Measurements from ENCODE around the gene LIX1L.

DNA sequence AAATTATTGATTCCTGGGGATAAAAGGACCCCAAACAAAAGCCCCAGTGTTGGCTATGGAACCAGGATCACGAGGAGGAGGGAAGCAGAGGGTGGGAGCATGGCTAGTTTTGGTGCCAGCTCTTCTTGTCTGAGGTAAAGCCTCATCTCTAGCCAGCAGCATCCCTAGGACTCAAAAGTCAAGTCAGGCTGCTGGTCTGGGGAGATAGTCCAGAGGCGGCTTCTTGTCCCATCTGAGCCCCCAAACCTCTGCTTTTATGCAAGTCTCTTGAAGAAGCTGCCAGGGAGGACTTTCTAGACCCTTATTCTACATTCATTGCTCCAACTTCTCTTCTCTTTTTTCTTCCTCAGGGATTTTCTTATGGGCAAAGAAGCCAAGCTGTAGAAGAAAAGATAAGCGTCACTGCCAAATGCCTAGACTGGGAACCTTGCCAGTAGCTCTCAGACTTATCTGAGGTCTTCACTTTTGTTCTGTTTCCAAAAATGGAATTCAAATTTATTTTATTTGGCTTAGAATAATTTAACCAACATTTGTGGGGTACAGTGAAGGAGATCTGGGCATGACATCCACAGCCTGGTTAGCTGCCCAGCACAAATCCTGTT lies 65.2 kb downstream of the LIX1L start:
- TF ChIP-seq, protein P1, sequence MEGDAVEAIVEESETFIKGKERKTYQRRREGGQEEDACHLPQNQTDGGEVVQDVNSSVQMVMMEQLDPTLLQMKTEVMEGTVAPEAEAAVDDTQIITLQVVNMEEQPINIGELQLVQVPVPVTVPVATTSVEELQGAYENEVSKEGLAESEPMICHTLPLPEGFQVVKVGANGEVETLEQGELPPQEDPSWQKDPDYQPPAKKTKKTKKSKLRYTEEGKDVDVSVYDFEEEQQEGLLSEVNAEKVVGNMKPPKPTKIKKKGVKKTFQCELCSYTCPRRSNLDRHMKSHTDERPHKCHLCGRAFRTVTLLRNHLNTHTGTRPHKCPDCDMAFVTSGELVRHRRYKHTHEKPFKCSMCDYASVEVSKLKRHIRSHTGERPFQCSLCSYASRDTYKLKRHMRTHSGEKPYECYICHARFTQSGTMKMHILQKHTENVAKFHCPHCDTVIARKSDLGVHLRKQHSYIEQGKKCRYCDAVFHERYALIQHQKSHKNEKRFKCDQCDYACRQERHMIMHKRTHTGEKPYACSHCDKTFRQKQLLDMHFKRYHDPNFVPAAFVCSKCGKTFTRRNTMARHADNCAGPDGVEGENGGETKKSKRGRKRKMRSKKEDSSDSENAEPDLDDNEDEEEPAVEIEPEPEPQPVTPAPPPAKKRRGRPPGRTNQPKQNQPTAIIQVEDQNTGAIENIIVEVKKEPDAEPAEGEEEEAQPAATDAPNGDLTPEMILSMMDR (IDR thresholded peaks at IDR 0.05), result no peak
- TF ChIP-seq POLR2A (IDR thresholded peaks at IDR 0.05), result no peak
- no peak for TF ChIP-seq EP300 (IDR thresholded peaks at IDR 0.05)
